OCI-LY1 (cell line): Measurements from ENCODE around the gene LYRM7.
A peak's percentile ranks its signal among the peaks of the same experiment; 100 is the strongest.

Experiments used
- H2AFZ ChIP-seq: fragments of 200-600 bp; sonication (generic), shearing (Covaris generic); 2 replicates; pipeline ENCODE4 v1.6.0; 2014; ENCODE audit warnings: antibody characterized with exemption, mild to moderate bottlenecking, low read length
- H3F3A ChIP-seq: fragments of 200-600 bp; sonication (generic), shearing (Covaris generic); 2 replicates; pipeline ENCODE4 v1.6.0; 2014; ENCODE audit warnings: mild to moderate bottlenecking, antibody characterized with exemption, low read length, moderate library complexity; ENCODE audit not compliant: insufficient read depth
- H3K27ac ChIP-seq: fragments of 200-600 bp; sonication (generic); 2 replicates; pipeline ENCODE4 v1.5.1; 2014; ENCODE audit warnings: low read length, mixed run types, mild to moderate bottlenecking, low read depth; ENCODE audit not compliant: poor library complexity, severe bottlenecking
- H3K27me3 ChIP-seq: fragments of 200-600 bp; sonication (generic); 2 replicates; pipeline ENCODE4 v1.6.0; 2014; ENCODE audit warnings: antibody characterized with exemption, mild to moderate bottlenecking, low read length, moderate library complexity; ENCODE audit not compliant: insufficient read depth
- H3K36me3 ChIP-seq: fragments of 200-600 bp; sonication (generic); 2 replicates; pipeline ENCODE4 v1.6.1; 2014; ENCODE audit warnings: mild to moderate bottlenecking, antibody characterized with exemption, low read length, moderate library complexity, mixed read lengths; ENCODE audit not compliant: insufficient read depth
- H3K4me1 ChIP-seq: fragments of 200-600 bp; sonication (generic); 2 replicates; pipeline ENCODE4 v1.5.1; 2014; ENCODE audit warnings: mild to moderate bottlenecking, low read length, moderate library complexity; ENCODE audit not compliant: insufficient read depth, severe bottlenecking
- H3K4me2 ChIP-seq: fragments of 200-600 bp; sonication (generic), shearing (Covaris generic); 2 replicates; pipeline ENCODE4 v1.6.1; 2014; ENCODE audit warnings: low read length
- H3K4me3 ChIP-seq: fragments of 200-600 bp; sonication (generic); 2 replicates; pipeline ENCODE4 v1.5.1; 2014; ENCODE audit warnings: low read length, low read depth, mild to moderate bottlenecking, mixed read lengths; ENCODE audit not compliant: poor library complexity, severe bottlenecking
- H3K79me2 ChIP-seq: fragments of 200-600 bp; shearing (Covaris generic); 2 replicates; pipeline ENCODE4 v1.6.1; 2016; ENCODE audit warnings: mixed run types, low read length, mixed read lengths; ENCODE audit not compliant: insufficient read depth
- H3K9ac ChIP-seq: fragments of 200-600 bp; sonication (generic), shearing (Covaris generic); 2 replicates; pipeline ENCODE4 v1.6.1; 2014; ENCODE audit warnings: mild to moderate bottlenecking, low read length, mixed read lengths
- H3K9me2 ChIP-seq: fragments of 200-600 bp; sonication (generic), shearing (Covaris generic); 2 replicates; pipeline ENCODE4 v1.6.1; 2014; ENCODE audit warnings: low read depth, mild to moderate bottlenecking, low read length, mixed read lengths
- H3K9me3 ChIP-seq: fragments of 200-600 bp; shearing (Covaris generic); 2 replicates; pipeline ENCODE4 v1.6.1; 2014; ENCODE audit warnings: low read length, mixed read lengths
- H4K20me1 ChIP-seq: fragments of 200-600 bp; sonication (generic), shearing (Covaris generic); 2 replicates; pipeline ENCODE4 v1.6.0; 2016; ENCODE audit warnings: mild to moderate bottlenecking, low read length; ENCODE audit not compliant: insufficient read depth
- EZH2 ChIP-seq: fragments of 200-600 bp; sonication (generic), shearing (Covaris generic); IDR thresholded peaks from 2 replicates; pipeline ENCODE4 v1.8.0; 2017; ENCODE audit warnings: borderline replicate concordance, mixed run types, mild to moderate bottlenecking, antibody characterized with exemption, low read length, moderate library complexity, mixed read lengths
- TF ChIP-seq, protein P1 (sequence below): fragments of 200-600 bp; sonication (generic), shearing (Covaris generic); IDR thresholded peaks from 2 replicates; pipeline ENCODE4 v1.5.1; 2017; ENCODE audit warnings: mild to moderate bottlenecking, antibody characterized with exemption, low read length, moderate library complexity, mixed read lengths

The LYRM7 gene

DNA sequence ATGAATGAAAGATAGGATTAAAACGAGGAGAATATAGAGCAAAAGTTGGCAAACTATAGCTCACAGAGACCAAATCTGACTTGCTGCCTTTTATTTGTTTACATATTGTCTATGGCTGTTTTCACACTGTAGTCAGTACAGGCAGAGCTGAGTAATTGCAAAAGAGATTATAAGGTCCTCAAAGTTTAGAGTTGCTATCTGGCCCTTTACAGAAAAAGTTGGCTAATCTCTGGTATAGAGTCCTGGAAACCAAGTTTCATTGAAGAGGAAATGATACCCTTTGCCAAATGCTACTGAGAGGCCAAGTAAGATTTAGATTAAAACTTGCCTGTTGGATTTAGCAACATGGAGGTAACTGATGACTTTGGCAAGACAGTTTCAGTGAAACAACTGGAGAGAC is 36.0 kb downstream of the LYRM7 start:
- peaks cover 4% of the 10 kb centered on the region for H3F3A ChIP-seq
- H3K9me3 ChIP-seq: no peaks in the 10 kb centered on the region
- H3K4me1 ChIP-seq: peaks cover 46% of the 10 kb centered on the region
- TF ChIP-seq, protein P1, sequence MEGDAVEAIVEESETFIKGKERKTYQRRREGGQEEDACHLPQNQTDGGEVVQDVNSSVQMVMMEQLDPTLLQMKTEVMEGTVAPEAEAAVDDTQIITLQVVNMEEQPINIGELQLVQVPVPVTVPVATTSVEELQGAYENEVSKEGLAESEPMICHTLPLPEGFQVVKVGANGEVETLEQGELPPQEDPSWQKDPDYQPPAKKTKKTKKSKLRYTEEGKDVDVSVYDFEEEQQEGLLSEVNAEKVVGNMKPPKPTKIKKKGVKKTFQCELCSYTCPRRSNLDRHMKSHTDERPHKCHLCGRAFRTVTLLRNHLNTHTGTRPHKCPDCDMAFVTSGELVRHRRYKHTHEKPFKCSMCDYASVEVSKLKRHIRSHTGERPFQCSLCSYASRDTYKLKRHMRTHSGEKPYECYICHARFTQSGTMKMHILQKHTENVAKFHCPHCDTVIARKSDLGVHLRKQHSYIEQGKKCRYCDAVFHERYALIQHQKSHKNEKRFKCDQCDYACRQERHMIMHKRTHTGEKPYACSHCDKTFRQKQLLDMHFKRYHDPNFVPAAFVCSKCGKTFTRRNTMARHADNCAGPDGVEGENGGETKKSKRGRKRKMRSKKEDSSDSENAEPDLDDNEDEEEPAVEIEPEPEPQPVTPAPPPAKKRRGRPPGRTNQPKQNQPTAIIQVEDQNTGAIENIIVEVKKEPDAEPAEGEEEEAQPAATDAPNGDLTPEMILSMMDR: no peak
- TF ChIP-seq EZH2: no peak
- H3K4me3 ChIP-seq: no peak overlapping the region
- H3K4me2 ChIP-seq: no peak overlapping the region
- no peaks in the 10 kb centered on the region for H4K20me1 ChIP-seq
- 0 out of 2 replicates have a peak, but pooled peaks cover 7% of the 10 kb centered on the region for H3K36me3 ChIP-seq
- H2AFZ ChIP-seq: no peak overlapping the region
- H3K79me2 ChIP-seq: peaks cover 9% of the 10 kb centered on the region
- peak overlapping the region; percentile 67 for H3K27ac ChIP-seq
- no peaks in the 10 kb centered on the region for H3K9me2 ChIP-seq
- no peaks in the 10 kb centered on the region for H3K27me3 ChIP-seq
- no peak overlapping the region for H3K9ac ChIP-seq

DNA sequence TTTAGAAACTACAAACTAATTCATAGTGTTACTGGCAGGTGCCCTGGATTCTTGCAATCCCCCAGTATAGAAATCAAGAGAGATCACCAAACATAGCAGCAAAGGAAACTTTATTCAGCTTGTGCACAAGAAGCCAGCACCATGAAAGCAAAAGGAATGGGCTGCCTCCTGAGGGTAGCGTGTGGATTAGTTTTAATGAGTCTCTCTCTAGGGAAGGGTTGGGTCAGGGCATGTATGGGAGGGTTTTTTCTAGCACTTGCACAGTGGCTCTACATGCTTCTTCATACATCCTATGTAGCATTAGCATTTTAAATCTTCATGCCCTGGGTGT is 38.4 kb downstream of the LYRM7 start:
- peaks cover 29% of the 10 kb centered on the region for H3K79me2 ChIP-seq
- H3K27ac ChIP-seq: peak overlapping the region; percentile 99
- peak overlapping the region; percentile 67 for H3K4me3 ChIP-seq
- no peaks in the 10 kb centered on the region for H3K27me3 ChIP-seq
- peak overlapping the region; percentile 79 for H3K9ac ChIP-seq
- no peaks in the 10 kb centered on the region for H3K9me3 ChIP-seq
- no peaks in the 10 kb centered on the region for H4K20me1 ChIP-seq
- H3K9me2 ChIP-seq: no peaks in the 10 kb centered on the region
- peak overlapping the region; percentile 75 for H3K4me2 ChIP-seq
- H3F3A ChIP-seq: peaks cover 4% of the 10 kb centered on the region
- no peaks in the 10 kb centered on the region for H3K36me3 ChIP-seq
- no peak overlapping the region for H2AFZ ChIP-seq
- H3K4me1 ChIP-seq: peaks cover 66% of the 10 kb centered on the region
- TF ChIP-seq, protein P1: no peak
- TF ChIP-seq EZH2: no peak

DNA sequence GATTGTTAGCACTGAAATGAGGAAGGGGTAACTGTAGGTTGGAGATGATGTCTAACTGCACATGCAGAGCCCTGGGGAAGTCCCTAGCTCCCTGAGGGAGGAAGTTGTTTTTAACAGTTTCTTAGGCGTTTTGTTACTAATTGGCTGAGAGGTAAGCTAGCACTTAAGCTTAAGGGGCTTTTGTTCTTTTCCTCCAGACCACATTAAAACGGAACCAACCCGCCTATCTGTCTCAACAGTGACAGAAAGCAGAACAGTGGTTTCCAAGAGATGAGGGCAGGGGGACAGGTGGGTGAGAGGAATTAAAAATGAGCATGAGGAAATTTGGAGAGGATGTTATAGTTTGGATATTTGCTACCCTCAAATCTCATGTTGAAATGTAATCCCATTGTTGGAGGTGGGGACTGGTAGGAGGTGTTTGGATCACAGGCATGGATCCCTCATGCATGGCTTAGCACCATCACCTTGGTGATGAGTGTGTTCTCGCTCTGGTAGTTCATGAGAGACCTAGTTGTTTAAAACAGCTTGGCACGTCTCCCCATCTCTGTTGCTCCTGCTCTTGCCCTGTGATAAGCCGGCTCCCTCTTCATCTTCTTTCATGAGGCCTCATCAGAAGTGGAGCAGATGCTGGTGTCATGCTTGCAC is 38.9 kb downstream of the LYRM7 start:
- Histone ChIP-seq H3K36me3 (peaks cover under 1% of the 10 kb centered on the region; the same call in 1 of the 2 replicates), H3K4me2 (peak overlapping the region; percentile 75), H3K27ac (peak overlapping the region; percentile 99), H3K27me3 (no peaks in the 10 kb centered on the region), H3F3A (peaks cover 4% of the 10 kb centered on the region), H3K9me3 (no peaks in the 10 kb centered on the region), H3K4me1 (peaks cover 71% of the 10 kb centered on the region), H3K9me2 (no peaks in the 10 kb centered on the region), H4K20me1 (no peaks in the 10 kb centered on the region), H2AFZ (no peak overlapping the region), H3K9ac (peak overlapping the region; percentile 79), H3K4me3 (peak overlapping the region; percentile 67), H3K79me2 (peaks cover 33% of the 10 kb centered on the region)
- TF ChIP-seq EZH2: no peak
- TF ChIP-seq, protein P1: no peak
